K562 (cell line): ENCODE data around the gene HRCT1. TPM values are rescaled to one million over a fixed set of nuclear protein-coding genes. Genes with fewer than 3 reads are reported as not detected.

ENCODE experiments used
- ATAC-seq: fragments of 200-7000 bp; cut with Tn5 transposase; 3 replicates; pipeline ENCODE4 v1.9.1; 2020; ENCODE audit warnings: moderate library complexity
- BruUV-seq: library from RNA; stranded (reverse); fragments of 400-500 nt; replicated peaks from 2 replicates; lab custom pipeline; 2021; lab: Mats Ljungman, UMichigan
- CTCF ChIA-PET: fragments of 300-600 bp; formaldehyde crosslinking; extraction: SDS; loops from one replicate; lab custom pipeline; 2021; ENCODE audit warnings: low intra/inter-chr PET ratio; lab: Yijun Ruan, JAX
- POLR2A ChIA-PET: fragments of 300-600, 350-650 bp; sonication (Branson Sonifier 250); formaldehyde crosslinking; extraction: SDS; loops from one replicate; lab custom pipeline; 2021; ENCODE audit warnings: antibody characterized with exemption, inconsistent platforms; lab: Yijun Ruan, JAX
- DNase-seq, 4 experiments: peaks; one replicate each; pipeline versions ENCODE4 v3.0.0 to v3.0.0-alpha.2; 2011 to 2018; ENCODE audit warnings: low spot score in 3 of 4, mixed read lengths in 3 of 4; ENCODE audit errors: extremely low read depth in 1 of 4
- FAIRE-seq: peaks from 2 replicates; lab custom pipeline; 2011; peaks lifted over from hg19 to GRCh38; lab: Jason Lieb, UNC
- H2AFZ ChIP-seq: 2 replicates; pipeline ENCODE4 v1.6.0; 2011; ENCODE audit warnings: low read depth, low read length, control low read depth, inconsistent platforms
- H3K27ac ChIP-seq: fragments of 200-600 bp; 3 replicates; pipeline ENCODE4 v1.8.0; 2011; ENCODE audit warnings: low read depth, mild to moderate bottlenecking, control low read depth, inconsistent platforms, low read length, moderate library complexity, mixed read lengths; ENCODE audit errors: extremely low read depth
- H3K27me3 ChIP-seq, 2 experiments: fragments of 300-600 bp in 1 of 2; 2 replicates in 1 of 2; 3 replicates in 1 of 2; pipeline versions ENCODE4 v1.6.0 to v1.8.0; 2011; ENCODE audit warnings: inconsistent platforms in 2 of 2, low read length in 2 of 2, mild to moderate bottlenecking in 1 of 2, mixed read lengths in 1 of 2, moderate library complexity in 1 of 2; ENCODE audit not compliant: control insufficient read depth in 2 of 2, insufficient read depth in 2 of 2
- H3K36me3 ChIP-seq: fragments of 300-600 bp; 3 replicates; pipeline ENCODE4 v1.8.0; 2011; ENCODE audit warnings: mild to moderate bottlenecking, low read length, inconsistent platforms; ENCODE audit not compliant: control insufficient read depth, insufficient read depth
- H3K4me1 ChIP-seq, 2 experiments: fragments of 200-600 bp in 1 of 2; replicated peaks in 1 of 2; 2 replicates in 1 of 2; 3 replicates in 1 of 2; pipeline versions ENCODE4 v1.5.1 to v1.8.0; 2011; ENCODE audit warnings: inconsistent platforms in 2 of 2, low read length in 2 of 2, mild to moderate bottlenecking in 1 of 2, mixed read lengths in 1 of 2, moderate library complexity in 1 of 2; ENCODE audit not compliant: control insufficient read depth in 2 of 2, insufficient read depth in 2 of 2
- H3K4me2 ChIP-seq: 2 replicates; pipeline ENCODE4 v1.6.1; 2011; ENCODE audit warnings: low read length, control low read depth, inconsistent platforms, mixed read lengths; ENCODE audit not compliant: insufficient read depth
- H3K4me3 ChIP-seq: fragments of 200-600 bp; sonication (generic), shearing (Covaris generic); 2 replicates; pipeline ENCODE4 v1.5.1; 2016; ENCODE audit warnings: control low read depth, inconsistent platforms
- H3K79me2 ChIP-seq: fragments of 200-600 bp; 3 replicates; pipeline ENCODE4 v1.8.0; 2011; ENCODE audit warnings: low read length, inconsistent platforms; ENCODE audit not compliant: control insufficient read depth, insufficient read depth
- H3K9ac ChIP-seq, 2 experiments: 2 replicates each; pipeline versions ENCODE4 v1.6.0 to v1.6.1; 2011; ENCODE audit warnings: low read depth in 2 of 2, low read length in 2 of 2, control low read depth in 1 of 2, inconsistent platforms in 1 of 2, mild to moderate bottlenecking in 1 of 2, mixed read lengths in 1 of 2; ENCODE audit not compliant: insufficient read depth in 1 of 2
- H3K9me1 ChIP-seq: one replicate; pipeline ENCODE4 v1.6.0; 2011; ENCODE audit warnings: inconsistent platforms, mild to moderate bottlenecking, low read length, moderate library complexity; ENCODE audit not compliant: control insufficient read depth, insufficient read depth
- H3K9me3 ChIP-seq: replicated peaks from 2 replicates; pipeline ENCODE4 v1.5.1; 2011; ENCODE audit warnings: low read depth, low read length, inconsistent platforms; ENCODE audit not compliant: control insufficient read depth, insufficient read depth
- H4K20me1 ChIP-seq: replicated peaks from 2 replicates; pipeline ENCODE4 v1.6.1; 2011; ENCODE audit warnings: low read length, inconsistent platforms, mixed read lengths; ENCODE audit not compliant: control insufficient read depth, insufficient read depth
- PCBP1 ChIP-seq: fragments of 200-400 bp; formaldehyde crosslinking; IDR thresholded peaks from 2 replicates; pipeline ENCODE4 v1.6.1; 2018; ENCODE audit warnings: mild to moderate bottlenecking, low read depth, low read length; ENCODE audit not compliant: poor library complexity, severe bottlenecking
- RBM25 ChIP-seq: fragments of 200-400 bp; formaldehyde crosslinking; IDR thresholded peaks from 2 replicates; pipeline ENCODE4 v1.6.1; 2018; ENCODE audit warnings: low read length, low read depth, moderate library complexity; ENCODE audit not compliant: severe bottlenecking
- ZNF239 ChIP-seq: fragments of 250-450 bp; sonication (Bioruptor Pico); IDR thresholded peaks from 2 replicates; pipeline ENCODE4 v1.4.0; 2020; ENCODE audit warnings: mild to moderate bottlenecking
- WGBS: fragments of 100-300 bp; shearing (Covaris generic); methylation state at CpG from one replicate; pipeline ENCODE4 v1.1.6; 2016; ENCODE audit warnings: low coverage, mixed read lengths; ENCODE audit not compliant: insufficient coverage; ENCODE audit errors: missing lambda C conversion rate; 5-methylcytosine and 5-hydroxymethylcytosine counted together
- in situ Hi-C: fragments of 300-500 bp; cut with MboI; formaldehyde crosslinking; loops from 4 replicates; pipeline ENCODE4 v1.15.0; 2018; ENCODE audit warnings: inconsistent platforms, mixed read lengths
- intact Hi-C: fragments of 100-400 bp; cut with micrococcal nuclease; formaldehyde crosslinking; loops from 2 replicates; pipeline ENCODE4 v1.14.2; 2022
- polyA plus RNA-seq, 8 experiments: library from polyadenylated mRNA; depleted of rRNA in 4 of 8; stranded (reverse) in 5 of 8; unstranded in 3 of 8; fragments of >200 nt; fragmentation: Nextera tagmentation in 2 of 8; fragmentation: Illumina TruSeq in 1 of 8; extraction: Ambion mirVana in 2 of 8; extraction: Trizol in 1 of 8; gene quantifications; 2 replicates each; pipeline versions ENCODE4 v1.2.1 to v1.2.3, GENCODE V29; 2011 to 2014; ENCODE audit warnings: inconsistent platforms in 1 of 8, missing spikeins in 1 of 8
- total RNA-seq, 7 experiments: library from RNA; depleted of rRNA in 6 of 7; stranded (reverse); fragments of >200 nt in 6 of 7; fragmentation: Illumina TruSeq in 2 of 7; extraction: Trizol in 2 of 7; gene quantifications; 2 replicates each; pipeline versions ENCODE4 v1.2.1 to v1.2.3, GENCODE V29; 2011 to 2021; ENCODE audit warnings: low replicate concordance in 1 of 7
- TF ChIP-seq, protein P1 (sequence below): fragments of 250-450 bp; sonication (Bioruptor Pico); IDR thresholded peaks from 2 replicates; pipeline ENCODE4 v1.8.0; 2022; ENCODE audit warnings: moderate library complexity, mild to moderate bottlenecking, inconsistent platforms
- TF ChIP-seq, protein P2 (sequence below): conservative IDR thresholded peaks from 2 replicates; pipeline ENCODE4 v1.6.1; 2011; ENCODE audit warnings: low read depth, mild to moderate bottlenecking, low read length; ENCODE audit not compliant: control insufficient read depth

HRCT1 gene
- total and polyA plus RNA-seq, 9 of the 15 experiments (the other 6 are each of a cell fraction or from before 2014, with no cell fraction given): 0.40 TPM; not detected in 8

DNA sequence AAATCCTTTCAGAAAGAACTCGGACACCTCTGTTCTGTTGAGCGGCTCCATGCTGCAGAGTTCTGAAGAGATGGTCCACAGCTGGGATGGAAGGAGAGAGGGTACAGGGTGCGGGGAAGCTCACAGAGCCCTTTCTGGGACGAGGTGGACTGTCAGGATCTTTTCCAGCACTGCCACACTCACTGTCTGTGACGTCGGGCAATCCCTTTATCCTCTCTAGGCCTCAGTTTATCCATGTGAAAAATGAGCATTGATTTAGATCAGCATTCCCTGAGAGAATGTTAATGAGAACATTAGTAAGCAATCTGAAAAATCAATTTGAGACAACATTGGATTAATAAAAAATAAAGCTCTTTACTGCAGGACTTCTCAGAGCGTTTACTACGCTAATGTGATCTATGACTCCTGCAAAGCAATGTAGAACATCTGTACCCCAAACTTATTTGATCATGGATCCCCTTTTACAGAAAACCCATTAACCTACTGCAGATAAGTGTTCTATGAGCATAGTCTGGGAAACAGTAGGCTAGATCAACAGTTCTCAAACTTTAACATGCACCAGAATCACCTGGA, 35.6 kb upstream of the HRCT1 start, which contains the start of gene OR13J1:
Gene OR13J1 (minus strand): TSS at position 51 of the 573 bp plus-strand sequence. CDS start 0 bp downstream, at position 51.
- Histone ChIP-seq H4K20me1 (no peaks in the 10 kb centered on the region), H3K27me3 (peaks cover 2 to 20% of the 10 kb centered on the region in 2 experiments; a peak in 3 of 5 replicates), H3K79me2 (no peaks in the 10 kb centered on the region), H3K9me3 (no peaks in the 10 kb centered on the region), H3K4me3 (no peak within 1 kb of the TSS), H3K9ac (no peak within 1 kb of the TSS; a peak in 1 of 4 replicates), H3K36me3 (no peaks in the 10 kb centered on the region), H3K4me1 (peaks cover 0 to 5% of the 10 kb centered on the region in 2 experiments; a peak in 2 of 5 replicates), H3K27ac (no peak within 1 kb of the TSS), H2AFZ (no peak within 1 kb of the TSS), H3K4me2 (no peak within 1 kb of the TSS)
- FAIRE-seq (no peak), DNase-seq (no peak), ATAC-seq (no peak)
- in situ Hi-C loops: no loop called here
- 14% methylated on average over 8 of the region's 8 CpGs for WGBS
- ChIA-PET POLR2A (no interaction called here), CTCF (no interaction called here)
- intact Hi-C loops: no loop called here
- BruUV-seq: no TSS peak
- TF ChIP-seq, protein P1, sequence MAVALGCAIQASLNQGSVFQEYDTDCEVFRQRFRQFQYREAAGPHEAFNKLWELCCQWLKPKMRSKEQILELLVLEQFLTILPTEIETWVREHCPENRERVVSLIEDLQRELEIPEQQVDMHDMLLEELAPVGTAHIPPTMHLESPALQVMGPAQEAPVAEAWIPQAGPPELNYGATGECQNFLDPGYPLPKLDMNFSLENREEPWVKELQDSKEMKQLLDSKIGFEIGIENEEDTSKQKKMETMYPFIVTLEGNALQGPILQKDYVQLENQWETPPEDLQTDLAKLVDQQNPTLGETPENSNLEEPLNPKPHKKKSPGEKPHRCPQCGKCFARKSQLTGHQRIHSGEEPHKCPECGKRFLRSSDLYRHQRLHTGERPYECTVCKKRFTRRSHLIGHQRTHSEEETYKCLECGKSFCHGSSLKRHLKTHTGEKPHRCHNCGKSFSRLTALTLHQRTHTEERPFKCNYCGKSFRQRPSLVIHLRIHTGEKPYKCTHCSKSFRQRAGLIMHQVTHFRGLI (CRISPR knock-in tag): no peak
- TF ChIP-seq PCBP1 (no peak), ZNF239 (CRISPR knock-in tag) (peak; percentile 91), RBM25 (peak; percentile 57)
- TF ChIP-seq, protein P2, sequence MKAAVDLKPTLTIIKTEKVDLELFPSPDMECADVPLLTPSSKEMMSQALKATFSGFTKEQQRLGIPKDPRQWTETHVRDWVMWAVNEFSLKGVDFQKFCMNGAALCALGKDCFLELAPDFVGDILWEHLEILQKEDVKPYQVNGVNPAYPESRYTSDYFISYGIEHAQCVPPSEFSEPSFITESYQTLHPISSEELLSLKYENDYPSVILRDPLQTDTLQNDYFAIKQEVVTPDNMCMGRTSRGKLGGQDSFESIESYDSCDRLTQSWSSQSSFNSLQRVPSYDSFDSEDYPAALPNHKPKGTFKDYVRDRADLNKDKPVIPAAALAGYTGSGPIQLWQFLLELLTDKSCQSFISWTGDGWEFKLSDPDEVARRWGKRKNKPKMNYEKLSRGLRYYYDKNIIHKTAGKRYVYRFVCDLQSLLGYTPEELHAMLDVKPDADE: no peak
- TF ChIP-seq, all 486 proteins: peak for 2
- no peaks in the 10 kb centered on the region for H3K9me1 ChIP-seq
